HG02981 (cell line): Measurements from ENCODE around the gene HOOK2.
A peak's percentile ranks its signal among the peaks of the same experiment; 100 is the strongest.
"Not testable (repeated sequence)": the region's sequence is repeated elsewhere in the genome, so short reads cannot be mapped to it uniquely, and the experiment has no call there.

Experiments used
- ATAC-seq: cut with Tn5 transposase; IDR thresholded peaks from one replicate; pipeline ENCODE4 v1.9.1; 2021; ENCODE audit warnings: mild to moderate bottlenecking, moderate library complexity; ENCODE audit not compliant: unreplicated experiment

Gene HOOK2

DNA sequence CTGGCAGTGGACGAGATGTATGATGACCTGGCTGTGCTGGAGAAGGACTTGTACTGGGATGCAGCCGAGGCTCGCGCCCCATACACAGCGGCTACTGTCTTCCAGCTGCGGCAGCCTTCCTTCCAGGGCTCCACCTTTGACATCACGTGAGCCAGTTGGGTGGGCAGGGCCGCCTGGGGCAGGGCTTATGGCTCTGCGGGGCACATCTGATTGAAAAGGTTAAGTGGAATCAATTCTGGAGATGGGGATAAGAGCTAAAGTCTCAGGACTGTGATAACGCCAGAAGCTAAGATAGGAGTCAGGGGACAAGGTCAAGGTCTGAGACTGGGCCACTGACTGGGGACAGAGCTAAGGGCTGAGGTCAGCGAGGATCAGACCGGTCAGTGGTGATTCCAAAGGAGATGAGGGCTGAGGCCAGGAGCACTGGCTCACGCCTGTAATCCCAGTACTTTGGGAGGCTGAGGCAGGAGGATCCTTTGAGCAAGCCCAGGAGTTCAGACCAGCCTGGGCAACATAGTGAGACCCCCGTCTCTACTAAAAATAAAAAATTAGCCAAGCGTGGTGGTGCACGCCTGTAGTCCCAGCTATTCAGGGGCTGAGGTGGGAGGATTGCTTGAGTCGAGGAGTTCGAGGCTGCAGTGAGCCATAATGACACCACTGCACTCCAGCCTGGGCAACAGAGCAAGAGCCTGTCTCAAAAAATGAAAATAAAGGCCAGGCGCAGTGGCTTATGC, 19.0 kb downstream of the HOOK2 start:
- ATAC-seq: no peak

DNA sequence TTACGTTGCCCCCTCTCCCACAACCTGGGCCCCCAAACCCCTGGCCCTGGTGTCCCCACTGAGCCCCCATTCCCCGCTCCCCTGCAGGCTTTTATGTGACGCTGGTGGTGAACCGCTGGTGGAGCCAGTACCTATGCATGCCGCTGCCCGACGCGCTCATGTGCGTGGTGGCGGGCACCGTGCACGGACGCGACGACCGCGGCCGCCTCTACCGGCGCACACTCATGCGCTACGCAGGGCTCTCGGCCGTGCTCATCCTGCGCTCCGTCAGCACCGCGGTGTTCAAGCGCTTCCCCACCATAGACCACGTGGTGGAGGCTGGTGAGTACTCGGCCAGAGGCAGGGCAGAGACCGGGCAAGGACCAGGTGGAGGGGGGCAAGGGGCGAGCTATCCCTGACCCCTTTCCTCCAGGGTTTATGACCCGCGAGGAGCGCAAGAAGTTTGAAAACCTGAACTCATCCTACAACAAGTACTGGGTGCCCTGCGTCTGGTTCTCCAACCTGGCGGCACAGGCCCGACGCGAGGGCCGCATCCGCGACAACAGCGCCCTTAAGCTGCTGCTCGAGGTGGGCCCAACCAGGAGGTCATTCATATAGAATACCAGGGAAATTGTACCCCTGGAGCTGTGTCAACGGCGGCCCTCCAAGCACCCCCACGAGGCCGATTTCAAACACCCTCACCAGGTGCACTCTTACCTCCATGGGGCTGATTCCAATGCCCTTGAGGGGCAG, 20.7 kb downstream of the HOOK2 start:
- no peak for ATAC-seq

DNA sequence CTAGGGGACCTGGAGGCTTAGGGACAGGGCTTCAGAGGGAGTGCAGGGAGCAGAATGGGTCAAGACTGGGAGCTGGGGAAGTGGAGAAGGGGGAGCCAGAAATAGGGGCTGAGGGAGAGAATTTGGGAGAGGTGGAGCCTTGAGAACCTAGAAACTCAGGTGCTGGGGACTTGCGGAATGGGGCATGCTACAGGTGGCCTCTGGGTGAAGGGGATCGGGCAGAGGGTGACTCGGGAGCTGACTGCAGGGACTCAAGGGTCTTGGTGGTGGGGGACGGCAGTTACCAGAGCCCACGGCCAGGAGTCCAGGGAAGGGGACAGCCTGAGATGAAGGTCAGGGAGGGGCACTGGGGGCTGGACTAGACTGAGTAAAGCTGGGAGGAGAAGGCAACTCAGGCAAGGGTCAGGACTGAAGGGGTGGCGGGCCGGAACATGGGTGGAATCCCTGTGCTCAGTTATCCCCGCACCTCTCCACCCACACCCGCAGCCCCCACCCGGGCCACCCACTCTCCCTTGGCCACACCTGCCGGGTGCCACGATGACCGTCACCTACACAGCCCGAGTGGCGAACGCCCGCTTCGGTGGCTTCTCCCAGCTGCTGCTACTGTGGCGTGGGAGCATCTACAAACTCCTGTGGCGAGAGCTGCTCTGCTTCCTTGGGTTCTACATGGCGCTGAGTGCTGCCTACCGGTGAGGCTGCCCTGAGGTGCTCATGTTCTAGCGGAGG, 23.1 kb downstream of the HOOK2 start:
- ATAC-seq: no peak

DNA sequence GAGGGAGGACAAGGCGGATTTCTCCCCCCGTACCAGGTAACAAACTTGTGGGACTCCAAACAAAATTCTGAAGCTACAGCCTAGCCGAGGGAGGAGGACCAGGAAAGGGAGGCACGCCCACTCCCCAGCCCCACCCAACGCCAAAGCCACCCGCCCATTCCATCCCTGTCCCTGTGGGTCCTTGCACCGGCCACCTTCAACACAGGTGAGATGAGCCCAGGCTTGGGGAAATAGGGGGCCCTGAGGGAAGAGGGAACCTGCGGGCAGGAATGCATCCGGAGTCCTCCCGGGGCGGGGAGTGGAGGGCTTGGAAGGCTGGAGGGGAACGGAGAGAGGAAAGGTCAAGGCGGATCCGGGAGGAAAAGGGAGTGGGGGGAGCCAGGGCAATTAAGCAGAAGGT, 23.7 kb downstream of the HOOK2 start, which contains the start of gene BEST2:
TSS of gene BEST2 (plus strand) at position 157 of the 400 bp plus-strand sequence. CDS start 802 bp downstream, outside the sequence.
- no peak for ATAC-seq

DNA sequence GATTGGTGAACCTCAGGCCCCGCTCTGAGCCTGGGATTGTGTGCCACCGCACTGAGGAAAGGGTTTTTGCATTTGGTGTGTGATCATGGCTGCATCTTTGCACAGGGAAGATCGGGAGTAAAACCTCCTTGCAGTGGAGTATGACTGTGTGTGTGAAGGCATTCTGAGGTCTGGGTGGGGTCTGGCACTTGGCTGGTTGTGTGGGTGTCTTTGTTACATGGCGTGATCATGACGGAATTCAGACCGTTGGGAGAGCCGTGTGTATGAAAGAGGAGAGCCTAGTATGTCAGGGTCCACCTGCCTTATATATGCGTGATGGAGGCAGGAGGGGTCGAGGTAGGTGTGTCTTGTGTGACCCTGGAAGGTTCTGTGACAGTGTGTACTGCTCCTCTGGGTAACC, 24.5 kb downstream of the HOOK2 start:
- no peak for ATAC-seq

DNA sequence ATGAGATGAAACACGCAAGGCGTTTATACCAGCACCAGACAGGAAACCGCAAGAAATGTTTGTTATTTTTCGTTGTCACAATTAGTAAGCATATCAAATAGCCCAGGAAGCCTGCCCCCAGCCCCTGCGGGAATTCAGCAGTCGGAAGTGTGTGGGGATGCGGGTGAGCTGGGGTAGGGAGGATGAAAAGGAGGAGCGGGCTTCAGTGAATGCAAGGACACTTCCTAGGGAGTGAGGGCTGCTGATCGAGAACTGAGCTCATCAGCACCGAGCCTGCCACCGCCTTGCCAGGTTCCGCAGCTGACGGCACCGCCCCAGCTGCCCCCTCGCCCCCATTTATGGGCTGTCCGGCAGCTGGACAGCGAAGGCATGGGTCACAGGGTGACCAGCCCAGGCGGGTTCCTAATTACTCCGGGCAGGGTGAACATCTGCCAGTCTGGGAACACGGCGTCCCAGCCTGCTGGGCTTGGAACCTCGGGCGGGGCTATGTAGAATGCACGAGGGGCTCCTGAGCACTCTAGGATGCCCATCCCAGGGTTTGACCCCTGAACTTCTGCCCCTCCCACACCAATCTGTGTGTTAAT, 25.3 kb downstream of the HOOK2 start:
- ATAC-seq: no peak

DNA sequence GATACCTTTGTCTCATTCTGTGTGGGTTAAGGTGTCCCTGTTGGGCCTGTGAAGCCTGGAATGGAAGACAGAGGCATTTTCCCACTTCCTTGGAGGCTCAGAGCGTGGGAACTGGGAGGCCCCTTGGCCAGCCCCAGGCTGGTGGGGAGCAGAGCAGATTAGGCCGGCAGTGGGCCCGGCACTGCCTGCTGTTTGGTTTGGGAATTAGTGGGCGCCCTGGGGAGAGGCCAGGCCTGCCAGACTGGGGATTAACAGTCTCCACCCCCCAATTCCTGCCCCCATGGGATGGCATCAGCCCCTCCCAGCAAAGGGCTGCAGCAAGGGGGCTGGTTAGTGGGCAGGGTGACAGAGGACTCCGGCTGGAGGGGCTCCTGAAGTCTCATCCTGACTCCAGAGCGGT, 26.9 kb downstream of the HOOK2 start:
- ATAC-seq: no peak

DNA sequence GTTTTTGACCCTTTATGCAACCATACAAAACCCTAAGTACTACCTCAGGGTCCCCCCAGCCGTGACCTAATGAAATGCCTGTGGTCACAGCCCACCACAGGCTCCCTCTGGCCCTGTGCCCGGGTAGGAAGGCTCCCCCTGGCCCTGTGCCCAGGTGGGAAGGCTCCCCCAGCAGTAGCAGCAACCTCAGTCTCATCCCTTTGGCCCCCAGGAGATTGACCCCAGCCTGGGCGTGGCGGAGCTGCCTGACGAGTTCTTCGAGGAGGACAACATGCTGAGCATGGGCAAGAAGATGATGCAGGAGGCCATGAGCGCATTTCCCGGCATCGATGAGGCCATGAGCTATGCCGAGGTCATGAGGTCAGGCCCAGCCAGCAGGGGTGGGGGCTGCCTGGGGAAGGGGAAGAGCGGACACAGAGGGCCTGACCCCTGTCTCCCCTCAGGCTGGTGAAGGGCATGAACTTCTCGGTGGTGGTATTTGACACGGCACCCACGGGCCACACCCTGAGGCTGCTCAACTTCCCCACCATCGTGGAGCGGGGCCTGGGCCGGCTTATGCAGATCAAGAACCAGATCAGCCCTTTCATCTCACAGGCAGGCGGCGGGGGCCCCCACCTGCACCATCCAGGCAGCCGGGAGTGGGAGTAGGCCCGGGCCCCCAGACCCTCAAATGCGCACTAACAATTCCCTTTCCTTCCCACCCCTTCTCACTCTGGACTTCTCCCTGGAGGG, 30.0 kb downstream of the HOOK2 start:
- no peak for ATAC-seq

DNA sequence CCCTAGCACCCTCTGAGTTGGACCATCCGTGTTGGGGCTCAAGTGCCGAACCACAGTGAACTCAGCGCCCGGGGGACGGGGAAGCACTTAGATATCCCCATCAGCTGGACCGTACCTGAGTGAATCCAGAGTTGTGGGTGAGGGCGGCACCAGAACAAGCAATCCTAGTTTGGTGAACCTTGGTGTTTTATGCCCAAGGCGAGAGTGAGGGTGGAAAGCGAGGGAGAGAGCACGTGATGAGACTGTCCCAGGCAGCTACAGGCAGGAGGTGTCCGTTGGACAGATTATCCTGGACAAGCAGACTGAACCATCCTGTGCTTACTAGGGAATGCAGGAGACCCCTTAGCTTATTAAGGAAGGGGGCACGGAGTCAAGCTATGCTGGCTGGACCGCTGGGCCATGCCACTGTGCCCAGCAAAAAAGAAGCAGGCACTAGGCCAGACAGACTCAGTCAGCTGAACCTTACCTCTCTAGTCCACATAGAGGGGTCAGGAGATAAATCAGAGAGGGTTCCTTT, 37.5 kb downstream of the HOOK2 start:
- no peak for ATAC-seq

DNA sequence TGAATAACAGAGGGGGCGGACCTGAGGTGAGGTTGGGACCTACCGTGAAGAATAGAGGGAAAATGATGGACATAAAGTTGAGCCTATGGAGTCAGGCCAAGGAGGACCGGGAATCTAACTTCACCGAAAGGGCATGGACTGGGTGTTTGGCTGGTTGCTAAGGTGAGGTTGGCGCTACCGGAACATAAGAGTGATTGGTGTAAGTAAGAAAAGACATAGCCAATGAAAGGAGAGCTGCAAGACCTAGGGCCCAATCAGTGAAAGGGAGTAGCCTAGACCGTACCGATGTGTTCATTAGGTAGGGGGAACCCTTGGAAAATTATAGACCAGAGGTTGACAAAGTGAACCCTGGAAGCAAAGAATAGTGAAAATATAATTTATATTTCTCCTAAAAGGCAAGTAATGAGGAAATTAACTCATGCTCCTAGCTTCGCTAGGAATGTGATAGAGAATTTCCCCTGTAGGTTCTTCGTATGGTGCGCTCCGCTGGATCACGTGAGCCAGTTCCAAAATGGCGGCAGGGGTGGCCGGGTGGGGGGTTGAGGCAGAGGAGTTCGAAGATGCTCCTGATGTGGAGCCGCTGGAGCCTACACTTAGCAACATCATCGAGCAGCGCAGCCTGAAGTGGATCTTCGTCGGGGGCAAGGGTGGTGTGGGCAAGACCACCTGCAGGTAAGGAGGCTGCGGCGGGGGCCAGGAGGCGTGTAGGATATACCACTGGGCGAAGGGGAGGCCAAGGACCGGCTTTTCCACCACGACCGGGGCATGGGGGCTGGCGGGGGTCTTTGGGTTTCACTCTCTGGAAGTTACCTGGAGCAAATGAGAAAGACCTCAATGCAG, 38.1 kb downstream of the HOOK2 start, which contains the start of gene GET3:
TSS of gene GET3 (plus strand) at position 503 of the 840 bp plus-strand sequence. CDS start at position 512, 9 bp downstream.
- ATAC-seq: peak; percentile 69

DNA sequence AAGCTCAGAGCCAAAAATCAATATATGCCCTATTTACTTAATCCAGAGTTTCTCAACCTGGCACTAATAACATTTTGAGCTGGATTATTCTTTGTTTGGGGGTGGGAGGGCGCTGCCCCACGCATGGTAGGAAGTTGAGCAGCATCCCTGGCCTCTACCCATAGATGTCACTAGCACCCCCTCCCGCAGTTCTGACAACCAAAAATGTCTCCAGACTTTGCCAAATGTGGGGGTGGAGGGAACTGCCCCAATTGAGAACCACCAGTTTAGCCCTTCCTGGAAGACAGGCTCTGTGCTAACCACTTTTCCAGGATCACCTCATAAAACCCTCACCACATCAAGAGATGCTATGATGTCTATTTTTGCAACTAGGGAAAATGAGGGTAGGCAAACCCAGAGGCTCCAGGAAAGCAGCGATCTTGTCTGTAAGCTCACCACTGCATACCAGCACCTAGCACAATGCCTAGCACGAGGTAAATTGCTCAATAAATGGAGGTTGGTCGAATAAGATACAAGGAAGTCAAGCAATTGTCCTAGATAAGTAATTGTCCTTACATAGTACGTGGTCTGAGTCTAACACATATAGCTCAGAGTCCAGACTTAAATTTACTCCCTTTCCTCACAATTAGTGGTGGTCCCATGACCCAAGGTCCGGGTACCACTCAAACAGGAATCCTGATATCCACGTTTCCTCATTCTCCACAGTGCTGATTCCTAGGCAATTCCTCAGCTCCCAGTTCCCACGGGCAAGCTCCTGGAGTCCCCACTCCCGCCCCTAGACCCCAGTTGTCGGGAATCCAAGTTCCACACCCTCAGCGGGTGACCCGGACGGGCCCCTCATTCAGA, 41.8 kb downstream of the HOOK2 start:
- no peak for ATAC-seq

DNA sequence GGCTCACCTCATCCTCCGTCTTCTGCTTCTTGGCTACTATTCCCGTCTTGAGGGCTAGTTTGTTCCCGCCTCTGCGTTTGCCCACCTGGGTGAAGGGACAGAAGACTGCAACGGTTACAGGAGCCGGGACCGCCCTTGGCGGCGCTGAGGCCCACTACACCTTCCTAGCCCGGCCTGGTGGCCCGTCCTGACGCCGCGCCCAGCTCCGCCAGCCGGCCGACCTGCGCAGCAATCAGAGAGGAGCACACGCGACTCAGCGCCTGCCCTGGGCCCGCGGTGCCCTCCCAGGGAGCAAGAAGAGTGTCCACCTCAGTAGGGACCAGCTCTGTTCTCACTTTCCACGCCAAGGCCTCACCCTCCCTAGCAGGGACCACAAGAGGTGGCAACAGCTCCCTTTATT, 44.0 kb downstream of the HOOK2 start:
- no peak for ATAC-seq

DNA sequence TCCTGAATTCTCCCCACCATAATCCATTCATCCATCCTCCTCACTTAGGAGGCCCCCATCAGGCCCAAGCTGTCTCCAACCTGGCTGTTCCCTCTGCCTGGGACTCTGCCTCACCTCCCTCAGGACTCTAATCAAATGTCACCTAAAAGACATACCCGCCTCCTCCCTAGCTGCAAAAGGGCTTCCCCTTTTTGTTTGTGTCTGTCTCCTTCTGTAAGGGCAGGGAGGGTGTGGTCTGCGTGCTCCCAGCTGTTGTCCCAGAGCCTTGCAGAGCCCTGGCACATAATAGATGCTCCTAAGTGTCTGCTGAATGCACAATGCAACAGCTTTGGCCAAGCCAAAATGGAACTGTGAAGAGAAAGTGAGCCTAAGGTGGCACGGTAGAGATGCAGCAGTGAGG, 45.3 kb downstream of the HOOK2 start:
- ATAC-seq: no peak

DNA sequence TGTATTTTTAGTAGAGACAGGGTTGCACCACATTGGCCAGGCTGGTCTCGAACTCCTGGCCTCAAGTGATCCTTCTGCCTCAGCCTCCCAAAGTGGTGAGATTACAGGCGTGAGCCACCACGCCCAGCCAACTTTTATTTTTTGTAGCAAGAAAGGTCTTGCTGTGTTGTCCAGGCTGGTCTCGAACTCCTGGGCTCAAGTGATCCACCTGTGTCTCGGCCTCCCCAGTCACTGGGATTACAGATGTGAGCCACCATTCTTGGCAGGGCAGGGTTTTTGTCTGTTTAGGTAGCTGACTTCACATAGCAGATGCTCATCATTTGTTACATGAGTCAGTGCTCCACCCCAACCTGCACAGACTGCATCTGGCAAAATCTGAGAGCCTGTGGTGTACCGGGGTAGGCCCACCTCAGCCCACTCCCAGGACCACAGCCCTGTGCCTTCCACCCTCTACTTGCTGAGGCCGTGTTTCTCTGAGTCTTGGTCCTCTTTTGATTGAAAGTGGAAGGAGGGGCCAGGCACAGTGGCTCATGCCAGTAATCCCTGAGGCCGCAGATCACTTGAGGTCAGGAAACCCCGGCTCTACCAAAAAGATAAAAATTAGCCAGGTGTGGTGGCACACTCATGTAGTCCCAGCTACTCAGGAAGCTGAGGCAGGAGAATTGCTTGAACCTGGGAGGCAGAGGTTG, 47.5 kb downstream of the HOOK2 start:
- ATAC-seq: no peak

DNA sequence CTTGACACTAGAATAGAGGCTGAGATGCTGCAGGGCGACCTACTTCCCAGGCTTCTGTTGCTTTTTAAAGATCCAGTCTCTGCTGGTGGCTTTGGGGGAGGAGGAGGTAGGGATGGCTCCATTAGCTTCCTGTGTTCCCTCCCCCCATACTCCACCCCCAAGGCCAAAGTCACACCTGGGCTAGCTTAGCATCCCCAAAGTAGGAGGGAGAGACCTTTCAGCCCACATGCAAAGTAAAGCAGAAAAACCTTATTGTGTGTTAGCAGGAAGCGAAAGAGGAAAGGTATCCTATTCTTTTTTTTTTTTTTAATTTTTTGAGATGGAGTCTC, 48.4 kb downstream of the HOOK2 start:
- no peak for ATAC-seq

DNA sequence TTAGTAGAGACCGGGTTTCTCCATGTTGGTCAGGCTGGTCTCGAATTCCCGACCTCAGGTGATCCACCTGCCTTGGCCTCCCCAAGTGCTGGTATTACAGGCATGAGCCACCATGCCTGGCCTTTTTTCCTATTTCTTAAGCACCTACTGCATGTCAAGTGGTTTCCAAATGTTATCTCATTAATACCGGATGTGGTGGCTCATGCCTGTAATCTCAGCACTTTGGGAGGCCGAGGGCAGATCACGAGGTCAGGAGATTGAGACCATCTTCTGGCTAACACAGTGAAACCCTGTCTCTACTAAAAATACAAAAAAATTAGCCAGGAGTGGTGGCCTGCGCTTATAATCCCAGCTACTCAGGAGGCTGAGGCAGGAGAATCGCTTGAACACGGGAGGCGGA, 49.7 kb downstream of the HOOK2 start:
- ATAC-seq: not testable (repeated sequence)

DNA sequence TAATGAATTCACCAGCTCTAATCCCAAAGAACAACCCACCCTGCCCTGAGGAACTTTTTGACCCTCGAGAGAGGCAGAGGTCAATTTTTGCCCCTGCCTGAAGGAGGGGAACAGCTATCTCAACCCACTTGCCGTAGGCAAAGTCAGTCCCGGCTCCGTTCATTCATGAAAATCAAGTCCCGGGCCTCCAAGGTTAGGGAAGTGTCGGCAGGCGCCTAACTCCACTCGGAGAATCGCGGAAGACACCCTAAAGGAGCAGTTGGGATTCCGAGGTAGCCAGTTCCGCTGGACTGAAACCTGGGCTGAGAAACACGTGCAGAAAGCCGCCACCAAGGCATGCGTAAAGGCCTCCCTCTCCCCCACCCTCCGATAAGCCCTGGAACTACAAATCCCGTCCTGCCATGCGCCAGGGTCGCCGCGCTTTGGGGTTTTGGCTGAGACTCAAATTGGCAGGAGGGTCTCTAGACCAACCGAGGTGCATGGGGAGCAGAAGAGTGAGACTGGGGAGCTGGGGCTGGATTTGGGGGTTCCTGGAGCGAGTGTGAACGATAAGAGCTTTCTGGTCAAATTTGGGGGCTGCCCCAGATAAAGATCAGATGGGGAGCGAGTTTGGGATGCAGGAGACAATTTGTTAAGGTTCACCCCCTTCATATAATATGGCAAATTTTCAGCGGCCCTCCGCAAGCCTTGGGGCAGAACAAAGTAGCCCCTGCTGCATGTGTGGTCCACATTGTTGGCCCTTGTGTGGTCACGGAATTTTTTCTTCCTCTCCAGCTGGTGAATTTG, 51.5 kb downstream of the HOOK2 start, which contains the start of gene TNPO2:
TSS of gene TNPO2 (minus strand) at position 292 of the 786 bp plus-strand sequence. CDS start 2,955 bp downstream, outside the sequence.
- ATAC-seq: no peak
